Thyroid gland (tissue), 4 donors: ENCODE data around the gene GPC6. TPM values are rescaled to one million over a fixed set of nuclear protein-coding genes. Genes with fewer than 3 reads are reported as not detected.

Source experiments
- DNase-seq, 2 donors: peaks; one replicate each; pipeline ENCODE4 v3.0.0-alpha.2; 2019
- H3K27ac ChIP-seq, 3 donors: fragments of 200-600 bp; sonication (generic); 1 replicate in 2 of 3; 2 replicates in 1 of 3; pipeline ENCODE4 v1.5.1; 2016 to 2019; ENCODE audit warnings: mild to moderate bottlenecking in 1 of 3, moderate library complexity in 1 of 3
- H3K27me3 ChIP-seq: fragments of 200-600 bp; sonication (generic); one replicate; pipeline ENCODE4 v1.5.1; 2019
- H3K36me3 ChIP-seq, 2 donors: fragments of 200-600 bp; sonication (generic); one replicate each; pipeline ENCODE4 v1.5.1; 2016 to 2019
- H3K4me1 ChIP-seq, 2 donors: fragments of 200-600 bp; sonication (generic); one replicate each; pipeline ENCODE4 v1.5.1; 2017 to 2019
- H3K4me3 ChIP-seq, 3 donors: fragments of 200-600 bp; sonication (generic); replicated peaks in 1 of 3; 1 replicate in 2 of 3; 2 replicates in 1 of 3; pipeline ENCODE4 v1.5.1; 2016; ENCODE audit warnings: mild to moderate bottlenecking in 1 of 3
- H3K9me3 ChIP-seq: fragments of 200-600 bp; sonication (generic); one replicate; pipeline ENCODE4 v1.5.1; 2017
- CTCF ChIP-seq, 6 experiments: fragments of 200-600 bp in 3 of 6; fragments of 450-650 bp in 3 of 6; sonication (generic) in 3 of 6; IDR thresholded peaks; one replicate each; pipeline ENCODE4 v1.5.1; 2016 to 2019; ENCODE audit warnings: antibody characterized with exemption in 6 of 6, mild to moderate bottlenecking in 2 of 6, inconsistent platforms in 1 of 6, moderate library complexity in 1 of 6
- POLR2A ChIP-seq, 2 donors: fragments of 450-650 bp; IDR thresholded peaks; one replicate each; pipeline ENCODE4 v1.6.1; 2017; ENCODE audit warnings: antibody characterized with exemption in 2 of 2, mild to moderate bottlenecking in 2 of 2, moderate library complexity in 1 of 2
- WGBS, 2 donors: methylation state at CpG; one replicate each; pipeline ENCODE4 v1.1.5; 2017; 5-methylcytosine and 5-hydroxymethylcytosine counted together
- intact Hi-C: fragments of 100-400 bp; cut with DNase I; formaldehyde crosslinking; loops from one replicate; pipeline ENCODE4 v1.15.1; 2023
- total RNA-seq, 4 donors: library from RNA; depleted of rRNA; stranded (reverse); fragments of >200 nt; gene quantifications; one replicate each; pipeline ENCODE4 v1.2.3, GENCODE V29; 2016

GPC6 gene
- total RNA-seq, 4 donors from 2014 or later = 2.8 to 13.4 (median 7.5) TPM

- TF ChIP-seq CTCF (IDR thresholded peaks at IDR 0.05) (no peak), POLR2A (IDR thresholded peaks at IDR 0.05) (no peak)
- no peak overlapping the region for H3K4me3 ChIP-seq
- intact Hi-C loops = no loop called here
- DNase-seq = no peak
- H3K27ac ChIP-seq = no peak overlapping the region
- H3K27me3 ChIP-seq = no peaks in the 10 kb centered on the region
- no peaks in the 10 kb centered on the region for H3K9me3 ChIP-seq
- no peaks in the 10 kb centered on the region for H3K4me1 ChIP-seq
- no peaks in the 10 kb centered on the region for H3K36me3 ChIP-seq
- WGBS, 2 donors = 60 to 92% methylated on average over 2 of the region's 2 CpGs
These were observed 393.7 kb downstream of the GPC6 start for GRCh38 chr13:93620181-93620765.

GRCh38 chr13:93621051-93621450 is 394.4 kb downstream of the GPC6 start:
- no peaks in the 10 kb centered on the region for H3K9me3 ChIP-seq
- WGBS, 2 donors = 95 to 97% methylated on average over 2 of the region's 2 CpGs
- no peak overlapping the region for H3K4me3 ChIP-seq
- no peaks in the 10 kb centered on the region for H3K27me3 ChIP-seq
- intact Hi-C loops = no loop called here
- no peak for DNase-seq
- no peak for TF ChIP-seq POLR2A (IDR thresholded peaks at IDR 0.05)
- no peak for TF ChIP-seq CTCF (IDR thresholded peaks at IDR 0.05)
- no peaks in the 10 kb centered on the region for H3K36me3 ChIP-seq
- H3K27ac ChIP-seq = no peak overlapping the region
- no peaks in the 10 kb centered on the region for H3K4me1 ChIP-seq

- intact Hi-C loops = no loop called here
- Histone ChIP-seq H3K4me3 (no peak overlapping the region), H3K27me3 (no peaks in the 10 kb centered on the region), H3K4me1 (no peaks in the 10 kb centered on the region), H3K9me3 (no peaks in the 10 kb centered on the region), H3K27ac (no peak overlapping the region), H3K36me3 (no peaks in the 10 kb centered on the region)
- DNase-seq = no peak
- TF ChIP-seq POLR2A (IDR thresholded peaks at IDR 0.05) = no peak
- TF ChIP-seq CTCF (IDR thresholded peaks at IDR 0.05) = no peak
These were observed 395.4 kb downstream of the GPC6 start for GRCh38 chr13:93621966-93622365.

GRCh38 chr13:93624311-93624777 is 397.7 kb downstream of the GPC6 start:
- no peak for TF ChIP-seq POLR2A (IDR thresholded peaks at IDR 0.05)
- TF ChIP-seq CTCF (IDR thresholded peaks at IDR 0.05) = no peak
- H3K4me1 ChIP-seq = no peaks in the 10 kb centered on the region
- no peak overlapping the region for H3K4me3 ChIP-seq
- no peak for DNase-seq
- 63 to 73% methylated on average over 2 of the region's 2 CpGs for WGBS, 2 donors
- no peaks in the 10 kb centered on the region for H3K27me3 ChIP-seq
- no peak overlapping the region for H3K27ac ChIP-seq
- H3K36me3 ChIP-seq = no peaks in the 10 kb centered on the region
- H3K9me3 ChIP-seq = no peaks in the 10 kb centered on the region
- intact Hi-C loops = no loop called here

GRCh38 chr13:93625536-93625935 is 398.9 kb downstream of the GPC6 start:
- 93 to 100% methylated on average over 1 of the region's 1 CpG for WGBS, 2 donors
- no peak for TF ChIP-seq POLR2A (IDR thresholded peaks at IDR 0.05)
- no peak for TF ChIP-seq CTCF (IDR thresholded peaks at IDR 0.05)
- intact Hi-C loops = no loop called here

More at GRCh38 chr13:93625536-93625935, 398.9 kb downstream of the GPC6 start:
- H3K9me3 ChIP-seq = no peaks in the 10 kb centered on the region
- H3K27me3 ChIP-seq = no peaks in the 10 kb centered on the region
- no peaks in the 10 kb centered on the region for H3K4me1 ChIP-seq
- no peak overlapping the region for H3K27ac ChIP-seq
- no peak for DNase-seq
- H3K36me3 ChIP-seq = no peaks in the 10 kb centered on the region
- H3K4me3 ChIP-seq = no peak overlapping the region
